HG02678 (cell line): Measurements from ENCODE around the gene CARD9.
"Not testable (repeated sequence)": the region's sequence is repeated elsewhere in the genome, so short reads cannot be mapped to it uniquely, and the experiment has no call there.

Experiments used
- ATAC-seq: cut with Tn5 transposase; IDR thresholded peaks from one replicate; pipeline ENCODE4 v1.9.1; 2021; ENCODE audit warnings: mild to moderate bottlenecking, moderate library complexity; ENCODE audit not compliant: unreplicated experiment

The CARD9 gene

DNA sequence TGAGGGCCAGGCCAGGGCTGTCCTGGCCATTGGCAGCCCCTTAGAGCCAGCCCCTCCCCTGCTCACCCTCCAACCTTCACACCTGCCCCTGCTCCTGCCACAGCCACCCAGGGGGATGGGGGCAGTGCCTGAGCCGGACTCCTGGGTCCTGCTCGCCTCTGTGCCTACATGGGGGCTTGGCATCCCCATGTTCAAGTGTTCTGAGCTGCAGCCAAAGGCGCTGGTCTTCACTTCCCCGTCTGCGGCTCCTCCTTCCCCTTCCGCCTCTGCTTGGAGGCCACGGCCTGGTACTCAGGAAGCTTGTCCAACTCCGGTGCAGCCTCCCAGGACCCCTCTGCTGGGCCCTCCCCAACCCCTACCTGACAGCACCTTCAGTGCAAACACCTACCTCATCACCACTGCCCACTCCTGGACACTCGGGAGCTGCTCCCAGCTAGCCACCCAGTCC lies 7.7 kb downstream of the CARD9 start:
- ATAC-seq: no peak

GRCh38 chr9:136364942-136365774 lies 8.3 kb downstream of the CARD9 start:
- no peak for ATAC-seq

DNA sequence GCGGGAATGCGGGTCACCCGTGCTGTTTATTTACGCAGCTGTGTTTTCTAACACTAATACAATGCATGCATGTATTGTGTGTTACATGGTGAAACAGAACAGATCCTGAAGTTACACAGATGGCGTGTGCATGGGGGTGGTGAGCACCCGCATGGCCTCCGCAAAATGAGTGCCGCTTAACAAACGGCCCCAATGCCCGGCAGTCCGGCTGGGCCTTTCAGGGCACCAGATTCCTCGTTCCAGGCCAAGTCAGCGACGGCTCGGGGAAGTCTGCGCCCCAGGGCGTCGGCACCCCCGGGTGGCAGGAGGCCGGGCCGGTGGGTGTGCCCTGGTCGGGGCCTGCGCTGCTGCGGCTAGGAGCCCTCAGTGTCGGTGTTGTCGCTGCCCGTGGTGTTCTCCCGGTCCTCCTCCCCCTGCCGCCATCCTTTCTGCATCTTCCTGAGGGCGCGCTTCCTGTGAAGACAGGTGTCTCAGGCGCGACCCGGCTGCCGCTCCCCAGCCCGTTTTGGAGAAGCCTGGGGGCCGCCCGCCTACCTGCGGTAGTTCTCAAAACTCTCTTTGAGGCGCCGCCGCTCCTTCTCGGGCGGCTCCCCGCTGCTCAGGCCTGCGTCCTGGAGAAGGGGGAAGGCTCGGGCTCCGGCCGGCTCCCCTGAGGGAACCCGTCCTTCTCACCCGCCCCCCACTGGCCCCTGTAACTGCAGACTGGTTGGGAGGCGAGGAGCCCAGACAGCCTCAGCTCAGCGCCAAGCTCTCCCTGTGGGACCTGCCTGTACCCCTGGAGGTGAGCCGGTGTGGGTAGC lies 9.3 kb downstream of the CARD9 start:
- ATAC-seq: no peak

DNA sequence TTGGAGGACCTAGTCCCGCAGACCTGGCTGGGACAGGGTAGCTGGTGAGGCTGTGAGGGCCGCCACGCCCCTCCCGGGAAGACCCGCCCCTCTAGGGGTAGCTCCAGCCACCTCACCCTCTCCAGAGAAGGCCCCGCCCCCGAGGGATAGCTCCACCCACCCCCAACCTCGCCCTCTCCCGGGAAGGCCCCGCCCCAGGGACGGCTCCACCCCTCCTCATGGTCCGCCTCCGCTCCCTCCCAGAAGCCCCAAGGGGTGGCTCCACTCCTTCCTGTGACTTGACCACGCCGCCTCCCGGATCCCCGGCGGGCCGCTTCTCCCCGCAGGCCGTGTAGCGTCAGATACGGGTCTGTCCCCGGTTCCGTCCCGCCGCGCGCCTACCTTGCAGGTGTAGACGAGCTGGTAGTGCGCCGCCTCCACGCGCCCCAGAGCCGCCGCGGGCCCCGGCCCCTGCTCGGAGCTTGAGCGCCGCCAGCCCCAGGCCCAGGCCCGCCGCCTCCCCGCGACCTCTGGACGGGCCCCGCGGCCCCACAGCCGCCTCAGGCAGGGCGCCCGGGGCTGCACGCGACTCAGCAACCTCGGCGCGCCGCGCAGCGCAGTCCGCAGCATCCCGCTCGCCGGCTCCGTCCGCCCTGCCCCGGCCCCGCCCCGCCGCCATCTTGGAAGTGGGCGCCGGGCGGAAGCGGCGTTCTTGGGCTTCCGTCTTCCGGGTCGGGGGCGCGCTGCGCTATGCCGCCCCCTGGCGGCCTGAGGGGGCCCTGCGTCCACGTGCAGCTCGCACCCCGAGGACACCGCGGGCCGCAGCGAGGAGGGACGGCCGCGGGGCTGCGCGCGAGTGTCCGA lies 10.1 kb downstream of the CARD9 start, which contains the start of gene DNLZ:
Gene DNLZ (minus strand): TSS at position 639 of the 843 bp plus-strand sequence. CDS start 30 bp downstream, at position 609.
- ATAC-seq: peak; percentile 80

DNA sequence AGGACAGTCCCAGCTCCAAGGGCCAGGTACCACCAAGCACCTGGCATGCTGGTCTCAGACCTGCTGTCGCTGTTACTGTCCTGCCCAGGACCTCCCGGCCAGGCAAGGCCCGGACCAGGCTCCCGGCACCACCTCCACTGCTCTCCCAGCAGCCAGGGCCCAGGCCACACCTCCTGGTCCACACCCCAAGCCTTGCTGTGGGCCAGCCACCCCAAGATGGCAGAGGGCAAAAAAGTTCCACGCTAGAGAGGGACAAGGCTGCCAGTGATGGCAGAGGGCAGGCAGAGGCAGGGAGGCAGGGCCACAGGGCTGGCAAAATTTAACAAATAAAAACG lies 11.1 kb downstream of the CARD9 start:
- ATAC-seq: no peak

GRCh38 chr9:136361754-136362449 lies 11.6 kb downstream of the CARD9 start:
- no peak for ATAC-seq

- no peak for ATAC-seq
Measured at GRCh38 chr9:136361047-136361753, 12.3 kb downstream of the CARD9 start.

GRCh38 chr9:136359774-136360718 lies 13.4 kb downstream of the CARD9 start:
- ATAC-seq: no peak

GRCh38 chr9:136358888-136359287 lies 14.6 kb downstream of the CARD9 start:
- no peak for ATAC-seq

DNA sequence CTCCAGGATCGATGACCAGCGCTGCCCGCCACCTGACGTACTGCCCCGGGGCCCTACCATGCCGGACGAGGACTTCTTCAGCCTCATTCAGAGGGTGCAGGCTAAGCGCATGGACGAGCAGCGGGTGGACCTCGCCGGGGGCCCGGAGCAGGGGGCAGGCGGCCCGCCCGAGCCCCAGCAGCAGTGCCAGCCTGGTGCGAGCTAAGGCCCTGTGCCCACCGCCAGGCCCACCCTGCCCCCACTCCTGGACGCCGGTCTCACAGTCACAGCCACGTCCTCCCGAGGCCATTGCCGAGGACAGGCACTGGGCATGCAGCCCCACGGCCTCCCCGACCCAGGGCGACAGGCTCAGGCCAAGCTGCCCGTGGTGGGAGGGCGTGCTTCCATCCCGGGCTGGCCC lies 15.5 kb downstream of the CARD9 start:
- ATAC-seq: no peak

GRCh38 chr9:136357202-136357725 lies 16.2 kb downstream of the CARD9 start:
- ATAC-seq: no peak

- ATAC-seq: no peak
Measured at GRCh38 chr9:136355616-136356557, 17.6 kb downstream of the CARD9 start.

GRCh38 chr9:136354592-136355085 lies 18.8 kb downstream of the CARD9 start:
- no peak for ATAC-seq

- ATAC-seq: no peak
Measured at GRCh38 chr9:136353757-136354488, 19.5 kb downstream of the CARD9 start.

DNA sequence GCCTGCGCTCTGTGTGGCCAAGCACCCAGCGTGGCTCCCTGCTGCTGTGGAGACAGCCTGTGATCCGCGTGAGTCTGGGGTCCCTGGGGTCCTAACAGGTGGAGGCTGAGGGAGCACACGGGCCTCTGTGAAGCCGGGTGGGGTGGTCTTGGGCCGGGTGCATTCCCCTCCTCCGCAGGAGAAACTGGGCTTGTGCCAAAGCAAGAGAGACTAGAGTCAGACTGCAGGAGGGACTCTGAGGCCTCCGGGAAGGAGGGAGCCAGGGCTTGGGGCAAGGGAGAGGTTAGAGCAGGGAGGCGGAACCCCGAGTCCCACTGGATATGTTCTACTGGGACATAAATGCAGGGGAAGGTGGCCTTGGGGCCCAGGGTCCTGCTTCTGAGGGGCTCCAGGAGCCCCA lies 20.4 kb downstream of the CARD9 start:
- ATAC-seq: no peak

GRCh38 chr9:136352682-136353081 lies 20.8 kb downstream of the CARD9 start:
- ATAC-seq: no peak

- ATAC-seq: not testable (repeated sequence)
Measured at GRCh38 chr9:136351868-136352267, 21.6 kb downstream of the CARD9 start.
